Cardiac septum (tissue), 1 donor: ENCODE measurements around the gene SEPHS2. TPM values are rescaled to one million over a fixed set of nuclear protein-coding genes. Genes with fewer than 3 reads are reported as not detected.

ENCODE experiments used
- total RNA-seq: library from RNA; stranded (reverse); fragmentation: NEBNext Ultra II Directional; extraction: Animal tissue kit (Norgen Biotek cat#: 25700); gene quantifications from one replicate; pipeline ENCODE4 v1.2.1, GENCODE V29; 2021
- donor health status: DM: no; HTN: no; CAD: no.

The SEPHS2 gene
- total RNA-seq, 1 donor from 2014 or later, result 27.3 TPM

Other genes with a start within 250 kb of the SEPHS2 start
- 7.0 TPM for gene SULT1A3, start 246.6 kb downstream of the SEPHS2 start, total RNA-seq
- 3.2 TPM for gene NPIPB13, start 197.4 kb downstream of the SEPHS2 start, total RNA-seq
- gene CD2BP2, start 90.6 kb downstream of the SEPHS2 start, total RNA-seq, result 41.7 TPM
- gene TBC1D10B, start 75.4 kb downstream of the SEPHS2 start, total RNA-seq, result 23.7 TPM
- 0.59 TPM for gene MYL11, start 71.1 kb downstream of the SEPHS2 start, total RNA-seq
- 2.2 TPM for gene SEPTIN1, start 63.3 kb downstream of the SEPHS2 start, total RNA-seq
- gene ZNF48, start 50.5 kb downstream of the SEPHS2 start, total RNA-seq, result 6.1 TPM
- gene ZNF771, start 38.3 kb downstream of the SEPHS2 start, total RNA-seq, result 7.5 TPM
- 23.1 TPM for gene DCTPP1, start 15.8 kb downstream of the SEPHS2 start, total RNA-seq
- gene ITGAL, start 26.9 kb upstream of the SEPHS2 start, total RNA-seq, result 2.9 TPM
- 49.8 TPM for gene ZNF768, start 80.7 kb upstream of the SEPHS2 start, total RNA-seq
- 13.7 TPM for gene ZNF747, start 89.0 kb upstream of the SEPHS2 start, total RNA-seq
- gene ZNF764, start 112.5 kb upstream of the SEPHS2 start, total RNA-seq, result 11.4 TPM
- 12.1 TPM for gene ZNF688, start 125.8 kb upstream of the SEPHS2 start, total RNA-seq
- 6.7 TPM for gene ZNF785, start 139.8 kb upstream of the SEPHS2 start, total RNA-seq
- gene ZNF689, start 164.5 kb upstream of the SEPHS2 start, total RNA-seq, result 4.9 TPM
- gene PRR14, start 205.1 kb upstream of the SEPHS2 start, total RNA-seq, result 21.1 TPM
- 33.2 TPM for gene FBRS, start 212.6 kb upstream of the SEPHS2 start, total RNA-seq